Sigmoid colon (tissue), 4 donors: Measurements from ENCODE around the gene CDC27.

Experiments used
- CTCF ChIP-seq, 4 experiments: fragments of 450-650 bp in 3 of 4; fragments of 200-600 bp in 1 of 4; IDR thresholded peaks; one replicate each; pipeline ENCODE4 v1.5.1; 2016 to 2019; ENCODE audit warnings: antibody characterized with exemption in 4 of 4, mild to moderate bottlenecking in 3 of 4, moderate library complexity in 2 of 4
- EP300 ChIP-seq, 4 donors: sonication (generic); formaldehyde crosslinking; IDR thresholded peaks; one replicate each; pipeline ENCODE4 v1.6.1; 2017; ENCODE audit warnings: antibody characterized with exemption in 4 of 4
- POLR2A ChIP-seq, 2 donors: fragments of 450-650 bp; IDR thresholded peaks; one replicate each; pipeline ENCODE4 v1.6.1; 2016; ENCODE audit warnings: antibody characterized with exemption in 2 of 2, mild to moderate bottlenecking in 2 of 2, moderate library complexity in 2 of 2

GRCh38 chr17:47210105-47210504 is 21.0 kb upstream of the CDC27 start:
- TF ChIP-seq EP300 (IDR thresholded peaks at IDR 0.05) (no peak), POLR2A (IDR thresholded peaks at IDR 0.05) (no peak), CTCF (IDR thresholded peaks at IDR 0.05) (no peak)
